ENCODE data around the gene LY86. TPM values are rescaled to one million over a fixed set of nuclear protein-coding genes. Genes with fewer than 3 reads are reported as not detected.

LY86 gene
- polyA plus RNA-seq, 1 of the 3 experiments (the other 2 are of a cell fraction): not detected

DNA sequence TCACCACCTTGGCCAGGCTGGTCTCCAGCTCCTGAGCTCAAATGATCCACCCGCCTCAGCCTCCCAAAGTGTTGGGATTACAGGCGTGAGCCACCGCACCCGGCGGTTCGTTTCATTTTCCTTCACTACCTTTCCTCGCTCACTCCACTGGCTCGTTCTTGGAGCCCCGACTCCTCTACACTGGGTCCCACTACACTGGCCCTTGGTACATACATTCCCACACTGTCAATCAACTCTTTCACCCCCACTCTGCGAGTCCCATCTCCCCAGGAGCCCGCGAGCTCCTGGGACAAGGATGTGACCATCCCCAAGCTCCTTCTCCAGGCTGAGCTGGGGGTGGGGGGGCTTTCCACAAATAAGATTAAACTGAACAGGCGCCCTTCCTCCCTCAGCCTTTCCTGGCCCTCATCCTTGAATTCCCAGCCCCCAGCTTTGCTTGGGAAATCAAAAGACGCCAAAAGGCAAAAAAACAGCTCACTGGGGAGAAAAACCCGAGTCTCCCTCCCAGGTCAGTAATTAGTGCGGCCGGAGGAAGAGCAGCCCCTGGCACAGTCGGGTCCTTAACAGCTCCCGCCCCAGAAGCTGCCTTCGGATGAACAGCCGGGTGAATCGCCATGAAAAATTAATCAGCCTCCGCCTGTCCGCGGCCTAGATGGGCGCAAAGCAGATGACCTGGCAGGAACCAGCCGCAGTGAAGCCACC lies 42.8 kb upstream of the LY86 start (continued):
- TF ChIP-seq GATA2 (CRISPR knock-in tag; IDR thresholded peaks at IDR 0.05) (no peak), MEF2A (IDR thresholded peaks at IDR 0.05; ENCODE audit: borderline replicate concordance, low read depth) (no peak), RFX5 (IDR thresholded peaks at IDR 0.05; ENCODE audit: low read length) (no peak)

DNA sequence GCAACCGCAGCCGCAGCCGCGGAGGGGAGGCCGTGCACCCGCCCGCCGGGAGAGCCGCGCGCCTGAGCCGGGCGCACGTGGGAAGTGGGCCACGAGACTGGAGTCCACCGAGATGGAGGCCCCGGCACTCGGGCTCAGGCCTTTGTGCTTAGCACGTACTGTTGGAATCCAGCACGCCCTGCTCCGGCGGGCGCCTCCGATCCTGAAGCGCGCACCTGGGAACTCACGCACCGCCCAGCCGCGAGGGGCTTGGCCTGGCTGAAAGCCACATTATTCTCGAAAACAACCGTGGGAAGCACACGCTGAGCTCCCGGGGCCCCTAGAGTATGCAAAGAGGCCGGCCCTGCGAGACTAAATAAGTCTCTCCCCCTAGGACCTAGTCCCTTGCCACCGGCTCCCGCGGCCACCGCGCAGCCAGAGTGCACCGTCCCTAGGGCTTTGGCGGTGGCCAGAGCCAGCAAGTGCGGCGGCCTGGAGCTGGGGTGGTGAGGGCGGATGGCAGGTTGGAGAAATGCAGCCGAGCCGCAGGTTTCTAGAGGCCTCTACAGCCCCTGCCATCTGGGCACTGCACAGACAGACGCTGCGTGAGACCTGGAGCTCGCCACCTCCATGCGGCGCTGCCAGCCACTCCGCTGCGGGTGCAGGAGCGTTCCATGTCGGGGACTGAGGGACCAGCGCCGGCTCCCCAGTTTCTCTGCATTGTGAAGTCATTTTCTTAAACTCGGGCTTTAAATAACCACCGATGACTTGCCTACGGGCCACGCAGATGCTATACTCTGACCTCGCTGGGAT lies 42.0 kb upstream of the LY86 start:
- H3K9me3 ChIP-seq: no peaks in the 10 kb centered on the region
- peaks cover 0 to 2% of the 10 kb centered on the region in 2 experiments; a peak in 1 of 4 replicates for H3K4me1 ChIP-seq (ENCODE audit: control insufficient read depth in 1 of 2, insufficient read depth in 2 of 2, low read depth in 1 of 2, low read length in 1 of 2)
- POLR2A ChIA-PET: no interaction called here
- no peaks in the 10 kb centered on the region for H3K79me2 ChIP-seq (ENCODE audit: insufficient read depth)
- 0% methylated on average over 5 of the region's 64 CpGs for WGBS (ENCODE audit: low lambda C conversion rate)
- no peak overlapping the region for H2AFZ ChIP-seq (ENCODE audit: low read depth)
- H3K27ac ChIP-seq (ENCODE audit: low read depth in 2 of 2, low read length in 1 of 2): no peak overlapping the region
- no peaks in the 10 kb centered on the region for H3K9me2 ChIP-seq
- peak overlapping the region; percentile 80 for H3K4me2 ChIP-seq
- no peaks in the 10 kb centered on the region; the same call in 1 of the 2 replicates for H3K27me3 ChIP-seq (ENCODE audit: insufficient read depth)
- peak overlapping the region; percentile 27 to 50; a peak in 3 of 4 replicates for H3K4me3 ChIP-seq (ENCODE audit: low read depth in 2 of 2, low read length in 1 of 2)
- CTCF ChIA-PET: interaction anchor here (0.6 to 3.5 kb wide), 25 partner anchors 8 to 1403 kb away, joined by 3 to 32 read pairs (median 4); no protein-coding TSS in a partner anchor
- no peak overlapping the region for H3K9ac ChIP-seq
- no peaks in the 10 kb centered on the region for H4K20me1 ChIP-seq (ENCODE audit: insufficient read depth)
- DNase-seq: peak; percentile 52
- TF ChIP-seq MXI1 (IDR thresholded peaks at IDR 0.05; ENCODE audit: low read depth, low read length) (no peak), RFX5 (IDR thresholded peaks at IDR 0.05; ENCODE audit: low read length) (no peak), CHD2 (IDR thresholded peaks at IDR 0.05; ENCODE audit: low read length, partially characterized antibody) (no peak), TCF12 (IDR thresholded peaks at IDR 0.05) (no peak), RCOR1 (IDR thresholded peaks at IDR 0.05; ENCODE audit: low read length) (no peak), FOXM1 (IDR thresholded peaks at IDR 0.05; ENCODE audit: low read depth) (no peak), EZH2phosphoT487 (IDR thresholded peaks at IDR 0.05; ENCODE audit: borderline replicate concordance, low read depth) (no peak), JUND (IDR thresholded peaks at IDR 0.05) (no peak), TAF1 (IDR thresholded peaks at IDR 0.05; ENCODE audit: borderline replicate concordance, low read depth, low read length) (no peak), FOXJ3 (CRISPR knock-in tag; IDR thresholded peaks at IDR 0.05) (no peak), RAD21 (IDR thresholded peaks at IDR 0.05; ENCODE audit: low read length) (no peak), NRF1 (IDR thresholded peaks at IDR 0.05; ENCODE audit: low read depth, low read length) (no peak), YY1 (IDR thresholded peaks at IDR 0.05; ENCODE audit: low read depth) (no peak), RXRA (IDR thresholded peaks at IDR 0.05; ENCODE audit: borderline replicate concordance, low read depth) (no peak), GABPA (IDR thresholded peaks at IDR 0.05; ENCODE audit: low read depth) (no peak), SIN3A (IDR thresholded peaks at IDR 0.05; ENCODE audit: borderline replicate concordance, low read depth, low read length) (no peak)
- TF ChIP-seq, protein P1, sequence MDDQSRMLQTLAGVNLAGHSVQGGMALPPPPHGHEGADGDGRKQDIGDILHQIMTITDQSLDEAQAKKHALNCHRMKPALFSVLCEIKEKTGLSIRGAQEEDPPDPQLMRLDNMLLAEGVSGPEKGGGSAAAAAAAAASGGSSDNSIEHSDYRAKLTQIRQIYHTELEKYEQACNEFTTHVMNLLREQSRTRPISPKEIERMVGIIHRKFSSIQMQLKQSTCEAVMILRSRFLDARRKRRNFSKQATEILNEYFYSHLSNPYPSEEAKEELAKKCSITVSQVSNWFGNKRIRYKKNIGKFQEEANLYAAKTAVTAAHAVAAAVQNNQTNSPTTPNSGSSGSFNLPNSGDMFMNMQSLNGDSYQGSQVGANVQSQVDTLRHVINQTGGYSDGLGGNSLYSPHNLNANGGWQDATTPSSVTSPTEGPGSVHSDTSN (IDR thresholded peaks at IDR 0.05): no peak
- TF ChIP-seq, protein P2, sequence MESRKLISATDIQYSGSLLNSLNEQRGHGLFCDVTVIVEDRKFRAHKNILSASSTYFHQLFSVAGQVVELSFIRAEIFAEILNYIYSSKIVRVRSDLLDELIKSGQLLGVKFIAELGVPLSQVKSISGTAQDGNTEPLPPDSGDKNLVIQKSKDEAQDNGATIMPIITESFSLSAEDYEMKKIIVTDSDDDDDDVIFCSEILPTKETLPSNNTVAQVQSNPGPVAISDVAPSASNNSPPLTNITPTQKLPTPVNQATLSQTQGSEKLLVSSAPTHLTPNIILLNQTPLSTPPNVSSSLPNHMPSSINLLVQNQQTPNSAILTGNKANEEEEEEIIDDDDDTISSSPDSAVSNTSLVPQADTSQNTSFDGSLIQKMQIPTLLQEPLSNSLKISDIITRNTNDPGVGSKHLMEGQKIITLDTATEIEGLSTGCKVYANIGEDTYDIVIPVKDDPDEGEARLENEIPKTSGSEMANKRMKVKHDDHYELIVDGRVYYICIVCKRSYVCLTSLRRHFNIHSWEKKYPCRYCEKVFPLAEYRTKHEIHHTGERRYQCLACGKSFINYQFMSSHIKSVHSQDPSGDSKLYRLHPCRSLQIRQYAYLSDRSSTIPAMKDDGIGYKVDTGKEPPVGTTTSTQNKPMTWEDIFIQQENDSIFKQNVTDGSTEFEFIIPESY (IDR thresholded peaks at IDR 0.05; ENCODE audit: borderline replicate concordance, low read depth): no peak
- TF ChIP-seq, protein P3, sequence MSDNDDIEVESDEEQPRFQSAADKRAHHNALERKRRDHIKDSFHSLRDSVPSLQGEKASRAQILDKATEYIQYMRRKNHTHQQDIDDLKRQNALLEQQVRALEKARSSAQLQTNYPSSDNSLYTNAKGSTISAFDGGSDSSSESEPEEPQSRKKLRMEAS (IDR thresholded peaks at IDR 0.05; ENCODE audit: low read depth): no peak
- H3K36me3 ChIP-seq (replicated peaks in 1 of 2; ENCODE audit: control insufficient read depth in 1 of 2, insufficient read depth in 2 of 2, low read length in 1 of 2): no peaks in the 10 kb centered on the region
- H3F3A ChIP-seq (replicated peaks; ENCODE audit: insufficient read depth): no peaks in the 10 kb centered on the region
